ENCODE measurements around the gene RAD51B. TPM values are rescaled to one million over a fixed set of nuclear protein-coding genes. Genes with fewer than 3 reads are reported as not detected.

Gene RAD51B
- total and polyA plus RNA-seq, 8 donors, result 10.8 to 18.3 (median 14.1) TPM

- ATAC-seq, result no peak
- Histone ChIP-seq H3K9me3 (no peaks in the 10 kb centered on the region), H3K27ac (no peak overlapping the region), H3K4me1 (peaks cover 11 to 19% of the 10 kb centered on the region in 2 donors), H3K27me3 (no peaks in the 10 kb centered on the region), H3K4me3 (no peak overlapping the region), H3K36me3 (no peaks in the 10 kb centered on the region)
- intact Hi-C loops (cut with DNase I), result no loop called here
- DNase-seq, result no peak
- TF ChIP-seq, protein P1, sequence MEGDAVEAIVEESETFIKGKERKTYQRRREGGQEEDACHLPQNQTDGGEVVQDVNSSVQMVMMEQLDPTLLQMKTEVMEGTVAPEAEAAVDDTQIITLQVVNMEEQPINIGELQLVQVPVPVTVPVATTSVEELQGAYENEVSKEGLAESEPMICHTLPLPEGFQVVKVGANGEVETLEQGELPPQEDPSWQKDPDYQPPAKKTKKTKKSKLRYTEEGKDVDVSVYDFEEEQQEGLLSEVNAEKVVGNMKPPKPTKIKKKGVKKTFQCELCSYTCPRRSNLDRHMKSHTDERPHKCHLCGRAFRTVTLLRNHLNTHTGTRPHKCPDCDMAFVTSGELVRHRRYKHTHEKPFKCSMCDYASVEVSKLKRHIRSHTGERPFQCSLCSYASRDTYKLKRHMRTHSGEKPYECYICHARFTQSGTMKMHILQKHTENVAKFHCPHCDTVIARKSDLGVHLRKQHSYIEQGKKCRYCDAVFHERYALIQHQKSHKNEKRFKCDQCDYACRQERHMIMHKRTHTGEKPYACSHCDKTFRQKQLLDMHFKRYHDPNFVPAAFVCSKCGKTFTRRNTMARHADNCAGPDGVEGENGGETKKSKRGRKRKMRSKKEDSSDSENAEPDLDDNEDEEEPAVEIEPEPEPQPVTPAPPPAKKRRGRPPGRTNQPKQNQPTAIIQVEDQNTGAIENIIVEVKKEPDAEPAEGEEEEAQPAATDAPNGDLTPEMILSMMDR (IDR thresholded peaks at IDR 0.05), result no peak
Observed at GRCh38 chr14:68649476-68650189, 830.1 kb downstream of the RAD51B start.

DNA sequence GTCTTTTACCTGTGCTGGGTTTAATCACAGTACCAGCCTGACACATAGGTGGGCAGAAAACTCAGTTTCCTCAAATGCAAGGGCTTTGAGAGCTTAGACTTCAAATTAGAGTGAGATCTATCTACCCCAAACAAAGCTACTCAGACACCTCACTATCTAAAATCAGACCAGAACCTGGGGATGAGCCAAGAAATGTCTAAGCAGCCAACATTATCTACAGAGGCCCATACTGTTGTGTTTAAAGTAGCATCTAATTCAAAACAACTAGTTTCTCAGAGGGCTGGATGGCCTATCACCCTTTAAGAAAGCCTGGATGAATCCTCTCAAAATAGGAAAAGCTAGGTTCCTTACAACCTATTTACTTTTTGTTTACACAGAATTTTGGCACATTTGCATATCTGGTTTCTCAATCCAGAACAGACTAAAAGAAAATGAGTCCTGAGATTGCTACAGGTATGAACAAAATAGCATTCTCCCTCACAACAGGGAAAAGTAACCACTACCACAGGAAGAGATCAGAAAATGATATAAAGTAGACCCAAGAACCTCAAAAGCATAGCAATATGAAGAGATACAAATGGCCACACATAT is 830.9 kb downstream of the RAD51B start:
- intact Hi-C loops (cut with DNase I), result no loop called here
- Histone ChIP-seq H3K9me3 (no peaks in the 10 kb centered on the region), H3K4me3 (no peak overlapping the region), H3K36me3 (no peaks in the 10 kb centered on the region), H3K4me1 (peaks cover 11 to 19% of the 10 kb centered on the region in 2 donors), H3K27me3 (no peaks in the 10 kb centered on the region), H3K27ac (no peak overlapping the region)
- ATAC-seq (no peak), DNase-seq (peak in 1 of 4 donors; percentile 40)
- TF ChIP-seq, protein P1 (IDR thresholded peaks at IDR 0.05), result no peak

DNA sequence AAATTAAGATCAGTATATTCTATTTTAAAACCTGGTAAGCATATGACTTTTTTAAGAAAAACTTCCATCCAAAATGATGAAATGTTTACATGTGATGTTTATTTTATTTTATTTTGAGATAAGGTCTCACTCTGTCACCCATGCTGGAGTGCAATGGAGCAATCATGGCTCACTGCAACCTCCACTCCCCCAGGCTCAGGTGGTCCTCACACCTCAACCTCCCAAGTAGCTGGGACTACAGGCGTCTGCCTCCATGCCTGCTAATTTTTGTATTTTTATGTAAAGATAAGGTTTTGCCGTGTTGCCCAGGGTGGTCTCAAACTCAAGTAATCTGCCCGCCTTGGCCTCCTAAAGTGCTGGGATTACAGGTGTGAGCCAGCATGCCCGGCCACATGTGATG is 831.5 kb downstream of the RAD51B start:
- DNase-seq (peak in 1 of 4 donors; percentile 41), ATAC-seq (no peak)
- Histone ChIP-seq H3K27ac (no peak overlapping the region), H3K27me3 (no peaks in the 10 kb centered on the region), H3K9me3 (no peaks in the 10 kb centered on the region), H3K36me3 (no peaks in the 10 kb centered on the region), H3K4me3 (no peak overlapping the region), H3K4me1 (peaks cover 11 to 19% of the 10 kb centered on the region in 2 donors)
- TF ChIP-seq, protein P1 (IDR thresholded peaks at IDR 0.05), result no peak
- intact Hi-C loops (cut with DNase I), result no loop called here

DNA sequence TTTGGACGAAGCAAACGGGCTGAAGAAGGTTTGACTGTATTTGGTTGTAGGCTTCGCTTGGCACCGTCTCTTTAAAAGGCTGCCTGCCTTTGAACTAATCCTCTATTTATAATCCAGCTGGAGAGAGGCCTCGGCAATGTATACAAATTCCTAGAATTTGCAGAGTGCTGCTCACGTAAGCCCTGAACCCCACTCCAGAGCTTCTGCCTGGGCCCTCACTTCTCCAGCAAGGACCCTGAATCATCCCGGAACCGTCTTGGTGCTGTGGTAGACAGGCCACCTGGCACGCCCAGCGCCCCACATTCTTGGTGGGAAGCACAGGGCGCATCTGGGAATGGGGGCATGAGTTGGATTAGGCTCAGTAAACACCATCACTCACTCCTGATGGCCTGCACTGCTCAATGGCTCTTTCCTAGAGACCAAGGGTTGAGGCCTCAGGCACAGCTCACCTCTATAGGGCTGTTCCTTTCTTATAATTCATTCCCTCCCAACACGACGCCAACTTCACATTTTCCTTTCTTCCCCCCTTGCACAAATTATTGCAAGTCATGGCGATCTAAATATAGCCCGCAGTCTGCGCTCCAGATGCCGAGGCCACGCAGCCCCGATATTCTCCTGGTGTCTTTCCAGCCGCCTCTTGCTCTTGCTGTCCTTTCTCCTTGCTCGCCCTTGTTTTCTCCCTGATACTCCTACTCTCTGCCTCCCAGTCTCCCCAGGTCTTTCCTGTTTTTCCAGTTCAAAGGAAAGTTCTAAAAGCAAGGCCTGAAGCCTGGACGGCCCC is 832.3 kb downstream of the RAD51B start:
- Histone ChIP-seq H3K4me1 (peaks cover 11 to 19% of the 10 kb centered on the region in 2 donors), H3K36me3 (no peaks in the 10 kb centered on the region), H3K9me3 (no peaks in the 10 kb centered on the region), H3K27me3 (no peaks in the 10 kb centered on the region), H3K27ac (peak overlapping the region; percentile 3 to 28), H3K4me3 (no peak overlapping the region)
- DNase-seq (peak in 2 of 4 donors; percentile 69 to 85), ATAC-seq (no peak)
- intact Hi-C loops (cut with DNase I), result no loop called here
- TF ChIP-seq, protein P1 (IDR thresholded peaks at IDR 0.05), result no peak

- ATAC-seq, result no peak
- H3K9me3 ChIP-seq, result no peaks in the 10 kb centered on the region
- peak overlapping the region in 1 of 2 donors; percentile 28 for H3K27ac ChIP-seq
- intact Hi-C loops (cut with DNase I), result no loop called here
- no peaks in the 10 kb centered on the region for H3K27me3 ChIP-seq
- no peak overlapping the region for H3K4me3 ChIP-seq
- H3K36me3 ChIP-seq, result no peaks in the 10 kb centered on the region
- TF ChIP-seq, protein P1 (IDR thresholded peaks at IDR 0.05), result no peak
- peaks cover 11 to 19% of the 10 kb centered on the region in 2 donors for H3K4me1 ChIP-seq
- DNase-seq, result no peak
Observed at GRCh38 chr14:68652433-68652690, 832.8 kb downstream of the RAD51B start.

Data from left lung (tissue), 10 donors.